ENCODE measurements around the gene EIF5A.
A peak's percentile ranks its signal among the peaks of the same experiment; 100 is the strongest.

The EIF5A gene

DNA sequence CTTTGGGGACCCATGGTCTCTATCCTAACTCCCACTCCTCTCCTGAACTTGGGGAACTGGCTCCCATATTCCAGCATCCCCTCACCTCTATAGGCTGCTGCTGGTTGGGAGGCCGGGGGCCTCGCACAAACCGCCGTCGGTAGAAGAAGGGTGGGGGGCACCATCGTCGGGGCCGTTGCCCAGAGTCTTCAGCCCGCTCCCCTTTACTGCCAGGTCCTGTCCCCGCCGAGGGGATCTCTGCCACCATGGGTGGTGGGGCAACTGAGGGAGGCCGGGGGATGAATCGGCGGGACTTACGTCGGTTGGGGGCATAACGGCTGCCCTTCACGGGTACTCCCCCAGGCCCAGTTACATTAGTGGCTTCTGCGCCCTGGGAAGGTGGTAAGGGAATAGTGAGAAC lies 17.3 kb upstream of the EIF5A start:
- H3K4me1 ChIP-seq (ENCODE audit: control insufficient read depth, insufficient read depth, low read length), result peaks cover 24% of the 10 kb centered on the region
- no peak overlapping the region for H3K9ac ChIP-seq (ENCODE audit: low read length)
- H3K27me3 ChIP-seq (replicated peaks; ENCODE audit: control insufficient read depth, insufficient read depth, low read length), result peaks cover 33% of the 10 kb centered on the region
- DNase-seq (ENCODE audit: low read depth), result no peak
- H3K36me3 ChIP-seq (ENCODE audit: control insufficient read depth, insufficient read depth, low read length, severe bottlenecking), result peaks cover 19% of the 10 kb centered on the region
- H3K4me3 ChIP-seq (ENCODE audit: low read length), result no peak overlapping the region
- no peaks in the 10 kb centered on the region for H3K9me3 ChIP-seq (ENCODE audit: control insufficient read depth, low read length)

DNA sequence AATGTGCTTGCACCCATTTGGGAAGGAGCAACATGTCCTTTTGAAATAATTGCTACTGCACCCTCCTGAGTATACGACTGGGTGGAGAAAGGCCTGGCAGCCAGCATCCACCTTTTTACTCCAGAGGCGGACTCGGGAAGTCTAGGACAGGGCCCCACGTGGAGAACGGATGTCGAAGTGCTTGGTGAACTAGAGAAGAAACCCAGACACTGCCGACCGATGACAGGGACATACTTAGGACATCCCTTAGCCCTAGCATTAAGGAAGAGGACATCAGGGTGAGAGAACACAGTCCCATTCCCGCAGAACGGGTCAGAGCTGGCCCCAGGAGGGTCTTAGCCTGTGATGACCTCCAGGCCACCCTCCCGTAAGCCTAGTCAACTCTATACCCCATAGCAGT lies 16.7 kb upstream of the EIF5A start:
- no peak overlapping the region for H3K4me3 ChIP-seq (ENCODE audit: low read length)
- H3K27me3 ChIP-seq (replicated peaks; ENCODE audit: control insufficient read depth, insufficient read depth, low read length), result peaks cover 33% of the 10 kb centered on the region
- no peak overlapping the region for H3K9ac ChIP-seq (ENCODE audit: low read length)
- H3K4me1 ChIP-seq (ENCODE audit: control insufficient read depth, insufficient read depth, low read length), result peaks cover 24% of the 10 kb centered on the region
- H3K9me3 ChIP-seq (ENCODE audit: control insufficient read depth, low read length), result no peaks in the 10 kb centered on the region
- no peak for DNase-seq (ENCODE audit: low read depth)
- H3K36me3 ChIP-seq (ENCODE audit: control insufficient read depth, insufficient read depth, low read length, severe bottlenecking), result peaks cover 16% of the 10 kb centered on the region

DNA sequence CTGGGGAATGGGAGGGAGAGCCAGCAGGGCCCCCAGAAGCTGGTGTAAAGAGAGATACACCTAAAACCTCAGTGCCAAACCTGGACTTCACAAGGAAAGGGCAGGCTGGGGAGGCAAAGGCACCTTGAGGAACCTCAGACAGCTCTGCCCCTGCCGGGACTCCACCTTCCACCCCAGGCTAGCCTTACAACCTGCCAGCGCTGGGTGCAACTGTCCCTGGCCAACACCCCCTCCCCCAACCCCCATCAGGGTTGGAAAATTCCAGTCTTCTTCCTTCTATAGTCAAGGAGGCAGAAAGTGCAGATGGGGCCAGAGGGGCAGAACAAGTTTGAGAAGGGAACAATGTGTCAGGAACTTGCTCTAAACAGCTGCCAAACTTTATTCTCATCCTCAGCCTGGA lies 15.2 kb upstream of the EIF5A start:
- Histone ChIP-seq H3K4me3 (ENCODE audit: low read length) (no peak overlapping the region), H3K27me3 (replicated peaks; ENCODE audit: control insufficient read depth, insufficient read depth, low read length) (peaks cover 29% of the 10 kb centered on the region), H3K36me3 (ENCODE audit: control insufficient read depth, insufficient read depth, low read length, severe bottlenecking) (peaks cover 8% of the 10 kb centered on the region), H3K9ac (ENCODE audit: low read length) (peak overlapping the region; percentile 42), H3K9me3 (ENCODE audit: control insufficient read depth, low read length) (no peaks in the 10 kb centered on the region), H3K4me1 (ENCODE audit: control insufficient read depth, insufficient read depth, low read length) (peaks cover 33% of the 10 kb centered on the region)
- DNase-seq (ENCODE audit: low read depth), result no peak

DNA sequence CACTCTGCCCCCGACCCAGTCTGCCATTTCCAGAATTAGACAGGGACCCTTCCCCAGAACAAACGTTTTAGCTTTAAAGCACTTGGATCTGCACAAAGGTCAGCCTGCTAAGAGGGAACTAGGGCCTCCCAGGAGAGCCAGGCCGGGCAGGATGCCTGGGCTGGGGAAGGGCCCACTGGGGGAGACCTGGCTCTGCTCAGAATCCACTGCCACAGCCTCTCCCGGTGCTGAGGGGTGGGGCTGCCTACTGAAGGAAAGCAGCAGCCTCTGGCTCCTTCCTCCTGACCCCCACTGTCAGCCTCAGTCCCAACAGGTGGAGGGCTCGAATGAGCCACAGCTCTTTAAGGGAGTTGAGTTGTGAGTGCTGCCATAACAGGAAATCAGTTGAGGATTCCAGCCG lies 14.7 kb upstream of the EIF5A start:
- peaks cover 33% of the 10 kb centered on the region for H3K4me1 ChIP-seq (ENCODE audit: control insufficient read depth, insufficient read depth, low read length)
- H3K4me3 ChIP-seq (ENCODE audit: low read length), result no peak overlapping the region
- H3K27me3 ChIP-seq (replicated peaks; ENCODE audit: control insufficient read depth, insufficient read depth, low read length), result peaks cover 28% of the 10 kb centered on the region
- H3K9ac ChIP-seq (ENCODE audit: low read length), result peak overlapping the region; percentile 42
- DNase-seq (ENCODE audit: low read depth), result no peak
- H3K36me3 ChIP-seq (ENCODE audit: control insufficient read depth, insufficient read depth, low read length, severe bottlenecking), result peaks cover 3% of the 10 kb centered on the region
- no peaks in the 10 kb centered on the region for H3K9me3 ChIP-seq (ENCODE audit: control insufficient read depth, low read length)

- Histone ChIP-seq H3K9me3 (ENCODE audit: control insufficient read depth, low read length) (no peaks in the 10 kb centered on the region), H3K4me1 (ENCODE audit: control insufficient read depth, insufficient read depth, low read length) (peaks cover 33% of the 10 kb centered on the region), H3K4me3 (ENCODE audit: low read length) (no peak overlapping the region), H3K9ac (ENCODE audit: low read length) (no peak overlapping the region), H3K27me3 (replicated peaks; ENCODE audit: control insufficient read depth, insufficient read depth, low read length) (peaks cover 25% of the 10 kb centered on the region), H3K36me3 (ENCODE audit: control insufficient read depth, insufficient read depth, low read length, severe bottlenecking) (no peaks in the 10 kb centered on the region)
- no peak for DNase-seq (ENCODE audit: low read depth)
Observed at GRCh38 chr17:7293159-7293558, 14.3 kb upstream of the EIF5A start.

DNA sequence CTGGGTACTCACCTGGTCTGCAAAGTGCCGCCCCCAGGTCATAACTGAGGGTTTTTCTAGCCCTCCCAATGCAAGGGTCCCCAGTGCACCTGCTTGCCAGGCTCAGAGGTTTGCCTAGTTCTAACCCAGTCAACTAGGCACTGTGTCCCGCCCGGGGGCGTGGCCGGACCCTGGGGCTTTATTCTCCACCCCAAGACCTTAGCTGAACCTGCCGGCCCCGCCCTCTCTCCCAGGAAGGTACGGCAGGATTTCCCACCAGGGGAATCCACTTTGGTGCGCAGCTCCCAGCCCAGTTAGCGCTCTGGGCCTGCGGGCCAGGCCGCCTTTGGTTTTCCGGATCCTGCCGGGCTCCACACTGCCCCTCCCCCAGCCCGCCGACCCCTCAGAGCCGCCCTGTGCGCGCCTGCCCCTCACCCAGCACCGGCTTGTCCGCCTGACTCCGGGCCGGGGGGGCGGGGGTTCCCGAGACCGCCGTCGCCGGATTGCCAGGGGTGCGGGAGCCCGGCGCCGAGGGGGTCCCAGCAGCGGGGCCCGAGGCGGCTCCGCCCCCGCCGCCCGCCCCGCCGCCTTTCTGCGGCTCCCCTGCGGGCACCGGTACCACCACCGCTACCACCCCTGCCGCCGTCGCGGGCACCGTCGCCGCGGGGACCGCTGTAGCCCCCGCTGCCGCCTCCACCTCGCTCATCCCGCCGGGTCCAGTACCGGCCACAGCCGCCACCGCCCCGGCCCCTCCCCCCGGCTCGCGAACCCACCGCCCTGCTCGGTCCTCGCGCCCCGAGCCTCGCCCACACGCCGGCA lies 13.4 kb upstream of the EIF5A start:
- peaks cover 23% of the 10 kb centered on the region for H3K27me3 ChIP-seq (replicated peaks; ENCODE audit: control insufficient read depth, insufficient read depth, low read length)
- H3K9ac ChIP-seq (ENCODE audit: low read length), result no peak overlapping the region
- peaks cover 33% of the 10 kb centered on the region for H3K4me1 ChIP-seq (ENCODE audit: control insufficient read depth, insufficient read depth, low read length)
- no peak overlapping the region for H3K4me3 ChIP-seq (ENCODE audit: low read length)
- no peak for DNase-seq (ENCODE audit: low read depth)
- H3K9me3 ChIP-seq (ENCODE audit: control insufficient read depth, low read length), result no peaks in the 10 kb centered on the region
- no peaks in the 10 kb centered on the region for H3K36me3 ChIP-seq (ENCODE audit: control insufficient read depth, insufficient read depth, low read length, severe bottlenecking)

DNA sequence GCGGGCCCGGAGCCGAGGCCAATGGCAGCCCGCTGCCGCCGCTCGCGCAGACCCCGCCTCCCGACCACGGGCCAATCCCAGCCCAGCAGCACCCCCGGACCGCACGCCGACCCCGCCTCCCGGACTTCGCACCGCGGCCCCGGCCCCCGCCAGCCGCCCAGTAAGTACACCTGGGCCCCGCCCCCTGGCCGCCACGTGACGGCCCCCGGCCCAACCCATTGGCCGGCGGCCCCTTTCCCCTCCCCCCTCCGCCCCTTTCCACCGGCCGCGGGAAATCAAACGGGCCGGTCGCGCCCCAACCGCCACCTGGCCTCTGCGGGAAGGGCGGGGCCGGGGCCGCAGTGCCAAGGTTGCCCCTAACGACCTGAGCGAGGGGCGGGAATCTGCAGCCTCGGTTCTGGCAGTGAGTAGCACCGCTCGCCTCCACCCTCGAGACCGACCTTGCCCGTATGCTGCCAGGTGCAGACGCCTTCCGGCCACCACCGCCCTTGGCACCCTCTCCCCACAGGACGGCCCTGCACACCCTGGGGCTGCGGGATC lies 12.7 kb upstream of the EIF5A start, which contains the start of gene YBX2:
YBX2 (minus strand) TSS at position 26 of the 540 bp plus-strand sequence. CDS start 139 bp downstream, outside the sequence.
- Histone ChIP-seq H3K4me3 (ENCODE audit: low read length) (peak within 1 kb of the TSS; percentile 23), H3K36me3 (ENCODE audit: control insufficient read depth, insufficient read depth, low read length, severe bottlenecking) (no peaks in the 10 kb centered on the region), H3K9ac (ENCODE audit: low read length) (no peak within 1 kb of the TSS), H3K27me3 (replicated peaks; ENCODE audit: control insufficient read depth, insufficient read depth, low read length) (peaks cover 24% of the 10 kb centered on the region), H3K4me1 (ENCODE audit: control insufficient read depth, insufficient read depth, low read length) (peaks cover 33% of the 10 kb centered on the region), H3K9me3 (ENCODE audit: control insufficient read depth, low read length) (no peaks in the 10 kb centered on the region)
- peak; percentile 50 for DNase-seq (ENCODE audit: low read depth)

GRCh38 chr17:7295230-7296180 lies 11.9 kb upstream of the EIF5A start:
- no peak for DNase-seq (ENCODE audit: low read depth)
- H3K4me1 ChIP-seq (ENCODE audit: control insufficient read depth, insufficient read depth, low read length), result peaks cover 33% of the 10 kb centered on the region
- peak overlapping the region; percentile 19 for H3K4me3 ChIP-seq (ENCODE audit: low read length)
- no peaks in the 10 kb centered on the region for H3K36me3 ChIP-seq (ENCODE audit: control insufficient read depth, insufficient read depth, low read length, severe bottlenecking)
- no peaks in the 10 kb centered on the region for H3K9me3 ChIP-seq (ENCODE audit: control insufficient read depth, low read length)
- peak overlapping the region; percentile 19 for H3K9ac ChIP-seq (ENCODE audit: low read length)
- H3K27me3 ChIP-seq (replicated peaks; ENCODE audit: control insufficient read depth, insufficient read depth, low read length), result peaks cover 27% of the 10 kb centered on the region

- Histone ChIP-seq H3K4me1 (ENCODE audit: control insufficient read depth, insufficient read depth, low read length) (peaks cover 33% of the 10 kb centered on the region), H3K9me3 (ENCODE audit: control insufficient read depth, low read length) (no peaks in the 10 kb centered on the region), H3K36me3 (ENCODE audit: control insufficient read depth, insufficient read depth, low read length, severe bottlenecking) (no peaks in the 10 kb centered on the region), H3K27me3 (replicated peaks; ENCODE audit: control insufficient read depth, insufficient read depth, low read length) (peaks cover 25% of the 10 kb centered on the region), H3K4me3 (ENCODE audit: low read length) (peak overlapping the region; percentile 19), H3K9ac (ENCODE audit: low read length) (peak overlapping the region; percentile 45)
- DNase-seq (ENCODE audit: low read depth), result peak; percentile 94
Observed at GRCh38 chr17:7296189-7296861, 11.1 kb upstream of the EIF5A start.

- no peak overlapping the region for H3K9ac ChIP-seq (ENCODE audit: low read length)
- H3K27me3 ChIP-seq (replicated peaks; ENCODE audit: control insufficient read depth, insufficient read depth, low read length), result peaks cover 5% of the 10 kb centered on the region
- H3K4me3 ChIP-seq (ENCODE audit: low read length), result no peak overlapping the region
- H3K4me1 ChIP-seq (ENCODE audit: control insufficient read depth, insufficient read depth, low read length), result peaks cover 2% of the 10 kb centered on the region
- DNase-seq (ENCODE audit: low read depth), result no peak
- H3K36me3 ChIP-seq (ENCODE audit: control insufficient read depth, insufficient read depth, low read length, severe bottlenecking), result peaks cover under 1% of the 10 kb centered on the region
- no peaks in the 10 kb centered on the region for H3K9me3 ChIP-seq (ENCODE audit: control insufficient read depth, low read length)
Observed at GRCh38 chr17:7304179-7304578, 3.2 kb upstream of the EIF5A start.

Measured in adipocyte (in vitro differentiated cells).